GM12874 (cell line): ENCODE data around the gene CDCA5.
A peak's percentile ranks its signal among the peaks of the same experiment; 100 is the strongest.

Experiments used
- CTCF ChIP-seq: IDR thresholded peaks from 2 replicates; pipeline ENCODE4 v1.5.1; 2011; ENCODE audit warnings: low read depth, mild to moderate bottlenecking, control low read depth, low read length, moderate library complexity; ENCODE audit not compliant: insufficient read depth

Gene CDCA5

GRCh38 chr11:65116370-65117205, 32.7 kb upstream of the CDCA5 start:
- TF ChIP-seq CTCF = no peak

DNA sequence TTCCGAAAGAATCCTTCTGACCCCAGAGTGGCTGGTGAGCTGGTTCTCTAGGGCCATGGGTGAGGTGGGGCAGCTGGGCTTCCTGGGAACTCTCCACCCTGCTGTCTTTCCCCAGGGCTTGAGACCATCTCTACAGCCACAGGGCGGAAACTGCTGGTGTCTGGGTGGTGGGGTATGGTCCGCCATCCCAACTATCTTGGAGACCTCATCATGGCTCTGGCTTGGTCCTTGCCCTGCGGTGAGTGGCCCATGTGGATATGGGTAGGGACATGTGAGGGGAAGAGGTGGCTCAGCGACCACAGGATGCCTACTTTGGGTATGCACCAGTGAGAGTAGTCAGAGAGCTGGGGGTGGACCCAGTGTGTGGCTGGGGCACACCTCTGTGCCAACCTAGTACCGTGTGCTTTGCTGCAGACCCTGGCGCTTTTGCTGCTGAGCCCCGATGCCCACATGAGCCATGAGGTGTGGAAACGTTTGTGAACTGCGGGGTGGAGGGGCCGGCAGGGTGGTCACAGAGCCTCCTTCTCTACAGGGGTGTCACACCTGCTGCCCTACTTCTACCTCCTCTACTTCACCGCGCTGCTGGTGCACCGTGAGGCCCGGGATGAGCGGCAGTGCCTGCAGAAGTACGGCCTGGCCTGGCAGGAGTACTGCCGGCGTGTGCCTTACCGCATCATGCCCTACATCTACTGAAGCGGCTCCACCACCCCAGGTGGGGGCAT, 31.7 kb upstream of the CDCA5 start:
- TF ChIP-seq CTCF = no peak

GRCh38 chr11:65114538-65115171, 30.8 kb upstream of the CDCA5 start:
- TF ChIP-seq CTCF = no peak

DNA sequence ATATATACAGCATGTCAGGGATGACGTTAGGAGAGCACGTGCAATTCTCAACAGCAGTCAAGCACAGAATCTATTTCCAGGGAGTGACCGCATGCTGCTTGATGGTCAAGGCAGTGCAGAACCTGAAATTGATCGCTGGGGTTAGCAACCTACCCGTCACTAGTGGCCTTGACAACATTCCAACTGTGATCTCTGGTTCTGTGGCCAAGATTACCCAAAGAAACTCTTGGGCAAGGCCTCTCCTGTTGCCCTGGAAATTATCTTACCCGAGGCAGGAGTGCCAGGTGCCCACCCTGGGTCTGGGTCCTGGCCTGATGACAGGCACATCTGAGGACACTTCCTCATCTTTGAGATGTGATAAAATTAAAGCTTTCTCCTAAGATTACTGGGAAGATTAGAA, 30.0 kb upstream of the CDCA5 start:
- TF ChIP-seq CTCF = no peak

DNA sequence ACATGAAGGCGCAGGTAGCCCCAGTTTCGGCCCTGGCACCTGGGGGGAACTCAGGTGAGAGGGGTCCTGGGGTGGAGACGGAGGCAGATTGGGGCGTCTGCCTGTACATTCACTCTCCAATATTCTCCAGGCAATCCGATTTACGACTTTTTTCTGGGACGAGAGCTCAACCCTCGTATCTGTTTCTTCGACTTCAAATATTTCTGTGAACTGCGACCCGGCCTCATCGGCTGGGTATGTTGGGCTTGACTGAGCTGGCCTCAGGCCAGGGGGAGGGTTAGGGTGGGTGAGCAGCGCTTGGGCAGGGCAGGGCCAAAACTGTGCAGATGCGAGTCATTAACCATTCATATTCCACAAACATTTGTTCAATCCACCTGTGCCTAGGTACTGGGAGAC, 29.5 kb upstream of the CDCA5 start:
- no peak for TF ChIP-seq CTCF

DNA sequence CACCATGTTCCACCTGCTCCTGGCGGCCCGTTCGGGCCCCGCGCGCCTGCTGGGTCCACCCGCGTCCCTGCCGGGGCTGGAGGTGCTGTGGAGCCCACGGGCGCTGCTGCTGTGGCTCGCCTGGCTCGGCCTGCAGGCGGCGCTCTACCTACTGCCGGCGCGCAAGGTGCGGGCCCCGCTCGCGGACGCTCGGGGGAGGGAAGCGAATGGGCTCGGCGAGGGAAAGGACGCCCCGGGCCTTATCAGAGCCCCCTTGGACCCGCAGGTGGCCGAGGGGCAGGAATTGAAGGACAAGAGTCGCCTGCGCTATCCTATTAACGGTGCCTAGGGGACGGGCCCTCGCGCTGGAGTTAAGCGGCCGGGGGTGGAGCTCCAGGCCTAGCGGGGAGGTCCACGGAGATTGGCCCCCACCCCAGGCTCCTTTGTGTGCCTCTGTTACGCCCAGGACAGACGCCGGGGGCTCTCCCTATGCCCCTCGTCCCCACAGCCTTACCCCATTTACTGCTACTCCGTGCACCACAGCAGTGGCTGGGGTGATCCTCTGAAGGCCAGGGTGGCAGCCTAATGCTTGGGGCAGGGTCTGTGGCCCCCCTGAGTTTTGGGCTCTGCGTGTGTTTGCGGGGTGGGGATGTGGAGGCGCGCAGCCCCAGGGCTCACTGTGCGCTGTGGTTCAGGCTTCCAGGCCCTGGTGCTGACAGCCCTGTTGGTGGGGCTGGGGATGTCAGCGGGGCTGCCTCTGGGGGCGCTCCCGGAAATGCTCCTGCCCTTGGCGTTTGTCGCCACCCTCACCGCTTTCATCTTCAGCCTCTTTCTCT, 28.9 kb upstream of the CDCA5 start:
- TF ChIP-seq CTCF = peak; percentile 99
